DOHH2 (cell line): Measurements from ENCODE around the gene MICAL2.

Experiments
- CTCF ChIP-seq: fragments of 200-600 bp; sonication (generic); IDR thresholded peaks from one replicate; pipeline ENCODE4 v1.5.1; 2014; ENCODE audit warnings: antibody characterized with exemption, mild to moderate bottlenecking, low read depth, low read length; ENCODE audit not compliant: poor library complexity, severe bottlenecking
- EZH2phosphoT487 ChIP-seq: fragments of 200-600 bp; sonication (generic); IDR thresholded peaks from 2 replicates; pipeline ENCODE4 v1.6.1; 2017; ENCODE audit warnings: borderline replicate concordance, mild to moderate bottlenecking, antibody characterized with exemption, low read length, moderate library complexity, mixed read lengths

- TF ChIP-seq CTCF (no peak), EZH2phosphoT487 (no peak)
These were observed 21.9 kb upstream of the MICAL2 start for GRCh38 chr11:12088531-12088930.
